NCI-H345 treated with DMSO at 0.1 percent for 48 hours (cell line): Measurements from ENCODE around the gene LRRC18.

Experiments
- DNase-seq: peaks from one replicate; lab custom pipeline; 2025; ENCODE audit not compliant: unreplicated experiment; lab: John Stamatoyannopoulos, UW

LRRC18 gene

DNA sequence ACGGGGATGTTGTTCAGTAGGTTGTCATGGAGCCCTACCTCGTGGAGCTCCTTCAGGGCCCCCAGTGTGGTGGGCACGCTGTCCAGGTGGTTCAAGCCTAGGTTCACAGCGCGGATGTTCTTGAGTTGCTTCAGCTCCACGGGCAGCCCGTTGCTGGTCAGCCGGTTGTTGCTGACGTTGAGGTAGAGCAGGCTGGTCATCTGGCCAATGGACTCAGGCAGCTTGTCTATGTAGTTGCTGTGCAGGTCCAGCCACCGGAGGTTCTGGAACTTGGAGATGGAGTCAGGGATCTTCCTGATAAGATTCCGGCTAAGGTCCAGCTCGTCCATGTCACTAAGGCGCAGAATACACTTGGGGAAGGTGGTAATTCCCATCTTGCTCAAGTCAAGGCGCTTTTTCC lies 26.0 kb downstream of the LRRC18 start:
- no peak for DNase-seq

DNA sequence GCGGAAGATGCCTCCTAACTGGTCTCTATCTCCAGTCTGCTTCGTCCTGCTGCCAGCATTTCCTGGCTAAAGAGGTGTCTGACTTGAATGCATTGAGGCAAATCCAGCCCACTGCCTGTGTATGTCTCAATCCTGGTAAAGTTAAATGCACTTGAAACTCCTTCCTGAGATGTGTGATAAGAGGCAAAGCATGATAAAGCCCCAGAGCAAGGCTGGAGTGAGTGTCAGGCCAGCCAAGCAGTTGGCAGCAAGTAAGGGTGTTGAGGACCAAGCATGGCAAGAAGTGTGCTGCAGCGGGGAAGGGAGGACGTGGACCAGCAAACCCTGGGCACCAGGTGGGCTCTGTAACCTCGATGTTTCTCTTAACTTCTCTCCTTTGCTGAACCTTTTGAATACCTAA lies 29.1 kb downstream of the LRRC18 start:
- no peak for DNase-seq

DNA sequence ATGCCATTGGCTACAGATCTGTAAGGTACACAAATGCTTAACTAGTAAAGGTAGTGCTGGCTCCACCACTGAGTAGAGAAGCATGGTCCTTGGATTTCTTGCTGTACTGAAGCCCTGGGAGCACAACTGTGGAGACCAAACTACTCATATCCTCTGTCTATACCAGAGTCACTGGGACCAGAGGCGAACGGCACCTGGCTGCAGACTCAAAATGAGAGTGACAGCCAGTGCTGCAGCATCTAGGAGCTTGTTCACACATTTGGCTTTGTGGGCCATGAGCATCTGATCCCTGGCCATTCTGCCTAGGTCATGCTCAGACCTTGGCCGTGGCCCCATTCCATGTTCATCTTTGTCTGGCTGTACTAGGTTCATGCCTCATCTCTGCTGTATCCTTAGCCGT lies 31.9 kb downstream of the LRRC18 start:
- no peak for DNase-seq

DNA sequence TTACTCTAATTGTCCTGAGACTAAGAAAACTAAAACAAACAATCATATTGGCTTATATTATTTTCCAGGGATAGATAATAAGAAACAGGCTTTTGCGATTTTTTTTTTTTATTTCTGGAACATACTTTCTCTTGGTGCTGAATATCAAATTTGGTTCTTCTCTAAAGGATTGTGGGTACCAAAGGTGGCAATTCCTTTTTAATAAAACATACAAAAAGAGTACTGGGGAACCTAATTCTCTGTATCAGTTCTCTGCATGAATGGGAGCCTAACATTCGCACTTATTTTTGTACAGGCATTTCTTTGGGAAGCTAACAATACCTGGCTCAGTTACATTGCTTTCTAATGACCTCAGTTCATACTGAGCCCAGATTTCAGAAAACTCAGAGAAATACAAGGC lies 32.8 kb downstream of the LRRC18 start:
- no peak for DNase-seq

DNA sequence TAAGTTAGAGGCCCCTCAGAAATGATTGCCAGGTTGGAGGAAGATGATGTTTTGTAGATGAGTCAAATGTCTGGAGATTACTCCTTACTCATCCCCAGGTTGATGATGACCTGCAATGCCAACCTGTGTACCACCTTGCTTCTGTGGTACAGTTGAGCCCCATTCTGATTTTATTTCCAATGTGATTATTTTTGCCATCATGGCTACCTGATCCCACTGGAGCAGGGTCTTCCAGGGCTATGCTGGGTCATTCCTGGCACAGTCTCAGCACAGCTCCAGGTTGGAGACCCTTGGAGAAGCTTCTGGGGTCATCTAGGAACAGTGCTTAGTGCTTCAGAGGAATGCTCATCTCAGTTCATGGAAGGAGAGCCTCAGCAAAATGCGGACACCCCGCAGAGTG lies 34.3 kb downstream of the LRRC18 start:
- DNase-seq = no peak

DNA sequence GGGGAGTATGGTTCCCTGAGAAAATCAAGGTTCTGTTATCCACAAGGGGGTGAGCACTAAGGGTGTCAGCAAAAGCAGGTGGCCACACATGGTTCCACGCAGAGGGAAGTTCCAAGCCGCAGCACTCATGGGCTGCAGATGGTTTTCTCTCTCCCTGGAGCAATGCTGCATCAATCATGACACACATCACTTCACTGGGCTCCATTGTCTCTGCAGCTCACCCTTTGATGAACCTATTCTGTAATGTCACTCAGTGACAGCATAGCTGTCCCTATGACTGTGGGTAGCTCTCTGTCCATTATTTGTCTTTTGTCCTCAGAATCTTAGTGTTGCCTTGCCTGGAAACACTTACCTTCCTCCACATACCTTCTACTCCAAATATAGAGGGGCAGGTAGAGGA lies 34.8 kb downstream of the LRRC18 start:
- no peak for DNase-seq

DNA sequence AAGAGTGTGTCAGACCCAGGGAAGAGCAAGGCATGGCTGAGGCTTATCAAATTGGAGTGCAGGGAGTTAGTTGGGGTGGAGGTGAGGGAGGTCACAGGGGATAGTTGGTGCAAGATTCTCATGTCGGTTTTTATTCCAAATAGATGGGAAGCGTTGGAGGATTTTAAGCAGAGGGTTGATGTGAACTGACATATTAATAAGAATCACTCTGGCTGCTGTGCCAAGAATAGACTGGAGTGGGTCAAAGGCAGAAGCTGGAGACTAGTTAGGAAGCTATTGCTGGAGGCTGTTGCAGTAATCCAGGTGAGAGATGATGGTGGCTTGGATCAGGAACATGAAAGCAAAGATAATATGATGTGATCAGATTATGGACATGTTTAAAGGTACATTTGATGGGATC lies 36.5 kb downstream of the LRRC18 start:
- no peak for DNase-seq

DNA sequence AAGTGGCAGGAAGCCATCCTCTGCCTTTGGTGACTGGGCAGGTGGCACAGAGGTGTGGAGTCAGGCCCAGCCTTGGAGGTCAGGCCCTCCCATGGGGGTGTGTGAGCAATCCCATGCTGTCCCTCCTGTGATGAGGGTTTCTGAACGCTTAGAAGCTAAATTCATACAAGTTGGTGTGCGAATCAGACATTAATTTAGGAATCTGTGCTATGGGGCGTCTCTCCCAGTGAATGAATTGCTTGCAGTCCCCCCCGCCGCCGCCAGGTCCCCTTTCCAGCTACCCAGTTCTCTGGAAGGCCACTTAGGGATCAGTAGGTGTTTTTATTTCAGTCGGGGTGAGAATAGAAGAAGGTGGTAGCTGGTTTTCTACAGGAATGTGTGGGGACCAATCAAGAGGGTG lies 37.5 kb downstream of the LRRC18 start:
- no peak for DNase-seq

DNA sequence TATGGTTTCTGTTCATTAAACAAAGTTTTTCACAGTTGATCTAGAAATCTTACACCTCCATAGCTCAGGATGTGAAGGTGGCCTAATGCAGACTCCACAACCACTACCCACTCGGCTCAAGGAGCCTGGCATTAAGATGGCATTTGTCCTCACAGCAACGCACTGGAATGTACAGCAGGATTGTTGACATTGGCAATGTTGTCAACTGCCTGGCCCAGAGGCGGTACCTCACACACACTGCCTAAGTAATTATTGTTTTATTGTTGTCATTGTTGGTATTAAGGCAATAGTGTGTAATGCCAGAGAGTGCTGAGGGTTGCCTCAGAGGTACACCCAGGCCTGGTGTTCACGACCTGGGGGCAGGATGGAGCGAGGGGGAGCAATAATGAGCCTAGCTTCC lies 38.3 kb downstream of the LRRC18 start:
- DNase-seq = no peak

DNA sequence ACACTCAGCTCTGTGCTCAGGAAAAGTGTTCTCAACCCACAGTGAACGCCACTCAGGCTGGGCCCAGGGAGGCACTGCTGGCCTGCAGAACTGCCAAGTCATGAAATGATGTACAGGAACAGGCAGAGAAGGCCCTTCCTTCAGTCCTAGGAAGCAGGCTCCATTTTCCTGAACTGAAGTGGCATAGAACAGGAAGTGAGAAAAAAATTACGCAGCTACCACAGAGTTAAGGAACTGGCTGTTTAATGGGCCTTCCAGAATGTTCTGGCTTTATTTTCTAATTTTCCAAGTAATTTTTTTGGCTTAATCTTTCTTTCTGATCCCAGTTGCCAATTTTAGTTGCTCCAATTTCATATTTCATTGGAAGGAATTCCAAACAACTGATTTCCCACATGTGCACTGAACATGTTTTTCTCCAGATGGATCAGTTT lies 39.3 kb downstream of the LRRC18 start:
- no peak for DNase-seq

DNA sequence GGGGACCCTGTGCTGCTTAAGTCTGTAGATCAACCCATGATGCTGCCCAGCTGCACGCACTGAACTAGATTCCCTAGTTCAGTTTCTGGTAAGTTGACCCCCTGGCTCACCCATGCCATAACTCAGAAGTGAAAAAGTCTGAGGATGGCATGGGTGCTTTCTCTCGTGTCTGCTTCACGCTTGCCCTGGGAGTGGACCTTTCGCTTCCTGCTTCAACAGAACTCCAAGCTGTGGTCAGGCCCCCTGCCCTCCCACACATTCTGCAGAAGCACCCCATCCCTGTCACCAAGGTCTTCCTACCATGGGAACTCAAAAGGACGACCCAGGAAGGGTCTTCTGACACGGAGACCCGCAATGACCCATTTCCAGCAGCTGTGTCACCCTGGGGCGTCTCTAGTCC lies 39.9 kb downstream of the LRRC18 start:
- no peak for DNase-seq

DNA sequence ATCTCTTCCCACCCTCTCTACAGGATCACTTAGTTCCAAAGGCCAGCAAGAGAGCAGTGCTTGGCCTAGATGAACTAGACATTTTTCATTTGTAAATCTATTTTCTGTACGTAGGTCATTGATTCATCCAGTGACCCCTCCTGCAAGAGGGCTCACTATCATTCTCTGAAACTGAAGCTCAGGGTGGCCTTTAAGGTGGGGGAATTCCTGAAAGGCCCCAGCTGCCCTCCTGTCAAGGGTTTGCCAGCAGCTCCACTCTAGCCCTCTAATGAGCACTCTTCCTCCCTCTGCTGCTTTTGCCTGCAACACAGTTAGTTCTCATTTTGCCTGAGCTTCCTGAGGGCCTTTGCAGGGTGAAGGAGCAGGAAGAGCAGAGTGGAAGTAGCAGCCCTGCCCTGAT lies 41.2 kb downstream of the LRRC18 start:
- DNase-seq = no peak

DNA sequence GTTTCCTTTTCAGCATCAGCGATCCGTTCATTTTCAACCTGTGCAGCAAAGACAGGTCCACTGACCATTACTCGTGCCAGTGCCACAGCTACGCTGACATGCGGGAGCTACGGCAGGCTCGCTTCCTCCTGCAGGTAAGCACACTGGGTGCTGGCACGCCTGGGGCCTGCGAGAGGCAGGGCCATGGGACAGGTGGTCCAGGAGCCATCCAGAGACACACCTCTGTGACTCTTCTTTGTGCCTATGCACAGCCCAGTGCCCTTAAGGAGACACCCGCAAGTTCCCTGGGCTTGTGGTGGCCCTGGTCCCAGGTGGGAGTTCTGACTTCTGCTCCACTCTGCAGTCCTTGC lies 42.2 kb downstream of the LRRC18 start:
- no peak for DNase-seq

DNA sequence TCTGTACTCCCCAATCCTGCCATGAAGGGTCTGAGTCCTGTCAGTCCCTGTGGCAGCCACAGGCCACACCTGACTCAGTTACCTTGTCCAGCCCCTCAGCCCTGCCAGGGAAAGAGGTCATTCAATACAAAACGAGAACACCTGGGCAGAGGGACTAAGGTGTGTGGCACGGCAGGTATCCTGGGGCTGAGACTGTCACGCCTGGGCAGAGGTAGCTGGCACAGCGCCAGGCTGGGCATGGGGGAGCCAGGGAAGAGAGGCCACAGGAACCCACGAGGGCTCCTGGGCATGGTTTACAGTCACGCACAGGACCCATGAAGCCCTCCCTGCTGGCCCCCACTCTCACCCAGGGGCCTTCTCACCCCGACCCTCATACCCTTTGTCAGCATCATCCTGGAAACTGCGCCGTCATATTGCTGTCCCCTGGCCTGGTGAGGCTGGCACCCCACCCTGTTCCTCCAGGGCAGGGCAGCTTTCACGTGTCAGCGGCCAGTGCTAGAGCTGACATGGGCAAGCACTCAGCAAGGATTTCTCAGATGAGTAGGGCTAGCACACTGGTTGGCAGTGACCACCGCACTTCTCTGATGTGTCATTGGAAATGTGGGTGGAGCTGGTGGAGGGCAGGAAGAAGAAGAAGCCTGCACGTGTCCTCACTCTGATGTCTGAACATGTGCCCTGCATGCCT lies 42.7 kb downstream of the LRRC18 start:
- no peak for DNase-seq

DNA sequence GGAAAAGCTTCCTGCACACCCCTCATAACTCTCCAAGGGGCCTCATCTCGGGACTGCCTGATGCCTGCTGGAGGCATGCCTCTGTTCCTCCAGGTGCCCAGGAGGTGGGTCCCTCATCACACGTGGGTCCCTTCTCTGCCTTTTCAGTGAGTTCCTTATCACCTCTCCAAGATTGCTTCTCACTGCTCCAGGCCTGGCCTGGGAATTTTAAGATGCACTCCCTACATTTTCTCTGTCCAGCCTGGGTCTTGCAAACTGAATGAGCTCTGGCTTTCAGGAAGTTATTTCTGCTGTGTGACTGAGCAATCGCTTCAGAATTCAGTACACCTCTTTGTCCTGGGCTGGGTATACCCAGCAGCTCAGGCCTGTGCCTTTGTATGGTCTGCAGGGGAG lies 43.8 kb downstream of the LRRC18 start:
- no peak for DNase-seq

DNA sequence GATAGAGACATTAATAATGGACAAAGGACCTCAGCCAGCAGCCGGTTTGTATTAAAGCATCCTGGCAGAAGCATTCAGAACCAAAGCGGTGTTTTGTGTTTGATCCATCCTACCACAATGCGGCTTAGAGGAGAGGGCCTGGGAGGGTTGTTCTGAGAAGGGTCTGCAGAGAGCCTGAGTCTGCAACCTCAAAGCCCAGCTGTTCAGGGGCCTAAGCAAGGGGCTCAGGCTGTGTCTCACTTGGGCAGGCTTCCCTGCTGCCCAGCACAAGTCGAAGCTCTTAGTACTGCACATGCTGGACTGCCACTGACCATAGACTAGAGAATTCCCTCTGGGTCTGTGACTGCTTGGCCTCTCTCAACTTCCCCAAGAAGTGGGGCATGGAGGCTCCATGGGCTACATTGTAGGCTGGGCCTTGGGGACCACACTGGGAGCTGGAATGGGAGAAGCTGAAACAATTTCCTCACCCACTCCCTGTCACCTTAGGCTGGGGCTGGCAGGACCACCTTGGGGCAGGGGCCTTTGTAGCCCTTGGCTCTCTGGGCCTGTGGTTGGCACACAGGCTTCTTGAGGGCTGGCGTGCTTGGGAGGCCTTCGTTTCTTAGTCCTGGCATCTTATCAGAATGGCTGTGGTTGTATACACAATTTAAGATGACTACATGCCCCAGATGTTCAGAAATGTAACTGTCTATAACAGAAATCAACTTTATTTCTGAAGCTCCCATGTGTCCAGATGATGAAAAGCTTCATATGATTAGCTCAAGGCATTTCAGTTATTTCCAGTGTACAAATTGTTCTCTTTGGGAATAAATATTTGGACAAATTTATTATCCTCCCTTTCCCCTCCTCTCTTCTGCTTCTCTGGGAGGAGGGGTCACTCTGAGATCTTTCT lies 44.5 kb downstream of the LRRC18 start:
- no peak for DNase-seq

DNA sequence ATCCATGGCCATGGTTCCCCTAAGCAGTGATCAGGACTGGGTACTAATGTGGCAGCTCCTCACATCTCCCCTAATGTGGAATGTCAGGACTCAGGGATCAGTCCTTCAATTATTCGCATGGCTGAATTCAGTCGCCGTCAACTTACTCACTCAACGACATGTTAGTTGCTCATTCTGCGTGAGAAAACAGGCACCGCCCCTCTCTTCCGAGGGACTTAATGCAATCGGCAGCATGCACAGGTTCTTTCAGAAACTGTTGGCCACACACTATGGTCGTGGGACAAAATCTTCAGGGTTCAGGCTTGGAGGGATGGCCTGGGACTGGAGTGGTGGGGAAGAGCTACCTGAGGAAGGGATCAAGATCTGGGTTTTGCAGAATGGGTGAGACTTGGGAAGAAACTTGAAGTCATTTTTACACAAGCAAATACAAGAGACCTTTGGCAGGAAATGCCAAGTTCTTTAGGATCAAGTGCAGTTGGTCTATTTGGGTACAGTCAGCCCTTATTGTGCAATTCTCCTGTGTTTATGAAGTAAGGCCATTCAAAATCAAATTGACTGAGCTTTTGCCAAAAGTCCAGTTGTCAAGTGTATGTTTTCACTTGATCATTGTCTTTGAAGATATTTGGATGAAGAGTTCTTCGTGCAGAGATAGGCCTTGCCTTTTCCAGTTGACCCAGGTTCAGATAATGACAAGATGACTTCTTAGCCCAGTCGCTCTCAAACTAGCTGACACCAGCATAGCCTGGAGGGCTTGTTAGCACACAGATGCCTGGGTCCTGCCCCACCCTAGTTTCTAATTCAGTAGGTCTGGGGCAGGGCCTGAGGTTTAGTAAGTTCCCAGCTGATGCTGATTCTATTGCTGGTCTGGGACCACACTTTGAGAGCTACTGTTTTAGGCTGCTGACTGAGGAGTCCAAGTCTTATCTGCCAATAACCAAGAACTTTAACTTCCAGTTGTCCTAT lies 48.5 kb downstream of the LRRC18 start:
- DNase-seq = no peak

DNA sequence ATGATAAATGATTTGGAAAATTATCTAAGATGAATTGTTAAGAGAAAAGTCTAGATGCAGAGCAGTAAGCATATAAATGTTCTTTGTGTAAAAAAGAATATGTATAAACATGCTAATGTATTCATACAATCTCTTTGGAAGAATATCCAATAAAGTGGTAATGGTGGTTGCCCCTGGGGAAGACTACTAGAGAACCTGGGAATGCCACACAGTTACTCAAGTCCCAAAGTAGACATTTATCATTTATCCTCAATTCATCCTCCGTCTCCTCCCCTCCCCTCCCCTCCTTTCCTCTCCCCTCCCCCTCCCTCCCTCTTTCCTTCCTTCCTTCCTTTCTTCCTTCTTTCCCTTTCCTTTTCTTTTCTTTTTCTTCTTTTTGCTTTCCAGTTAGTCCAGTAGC lies 51.7 kb downstream of the LRRC18 start:
- DNase-seq = no peak

DNA sequence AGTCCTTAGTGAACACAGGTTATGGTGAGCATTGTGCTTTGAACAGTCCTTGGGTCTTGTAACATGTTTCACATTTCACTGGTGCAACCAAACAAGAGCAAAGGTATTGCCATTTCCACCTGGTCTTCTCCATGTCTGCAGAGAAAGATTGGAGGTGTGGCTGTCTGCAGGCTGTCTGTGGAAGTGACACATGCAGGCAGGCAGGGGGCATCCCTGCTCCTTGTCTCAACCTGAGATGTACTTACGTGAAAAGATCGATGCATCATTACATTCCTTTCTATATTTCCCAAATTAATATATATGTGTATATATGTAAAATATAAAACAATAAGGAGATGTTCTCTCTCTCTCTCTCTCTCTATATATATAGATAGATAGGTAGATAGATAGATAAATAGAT lies 54.3 kb downstream of the LRRC18 start:
- DNase-seq = no peak

DNA sequence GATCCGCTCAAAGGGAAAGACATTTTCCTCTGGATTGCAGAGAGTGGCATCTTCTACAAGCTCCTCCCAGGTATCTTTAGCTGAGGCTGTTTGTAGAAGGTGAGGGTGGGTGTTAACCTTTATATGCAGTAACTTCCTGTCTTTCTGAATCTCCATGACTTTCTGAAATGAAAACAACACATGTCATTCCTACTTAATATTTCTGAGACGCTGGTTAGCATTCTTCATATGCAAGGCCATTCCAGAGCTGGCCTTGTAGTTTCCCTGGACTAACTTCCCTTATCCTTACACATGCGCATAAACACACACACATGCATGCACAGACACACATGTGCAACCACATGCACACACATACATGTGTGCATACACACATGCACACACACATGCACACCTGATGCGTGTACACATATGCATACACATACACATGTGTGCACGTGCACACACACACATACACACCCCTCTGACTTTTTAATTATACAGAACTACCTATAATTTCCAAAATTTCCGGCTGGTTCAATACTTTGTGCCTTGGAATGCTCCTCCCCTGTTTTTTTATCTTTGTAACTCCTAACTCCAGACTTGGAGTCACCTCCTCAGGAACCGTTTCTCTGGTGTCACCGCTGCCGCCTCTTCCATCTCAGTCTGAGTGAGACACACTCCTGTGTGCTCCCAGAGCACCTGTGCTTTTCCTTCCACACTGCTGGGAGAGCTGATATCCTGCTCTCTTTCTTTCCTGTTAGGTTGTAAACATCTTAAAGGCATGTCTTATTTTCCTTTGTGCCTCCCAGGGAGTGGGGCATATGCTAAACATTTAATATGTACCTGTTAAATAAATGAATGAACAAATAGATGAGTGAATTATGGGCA lies 55.2 kb downstream of the LRRC18 start:
- DNase-seq = no peak

DNA sequence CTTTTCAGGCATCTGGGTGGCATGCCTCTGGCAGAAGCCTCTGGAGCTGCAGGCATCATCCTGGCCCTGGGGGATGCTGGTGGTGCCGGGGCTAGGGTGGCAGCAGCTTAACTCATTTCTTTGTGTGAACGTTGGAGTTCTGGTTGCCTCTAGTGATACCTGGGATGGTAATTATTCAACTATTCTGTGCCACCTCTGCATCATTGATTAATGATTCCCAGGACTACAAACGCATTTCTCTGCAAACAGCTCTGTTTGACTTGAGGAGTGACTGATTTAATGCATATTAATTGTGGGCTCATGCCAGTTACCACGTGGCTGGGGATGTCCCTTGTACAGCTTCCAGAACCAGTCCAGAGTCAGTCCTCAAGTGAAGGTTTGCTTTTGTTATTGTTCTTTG lies 55.9 kb downstream of the LRRC18 start:
- DNase-seq = no peak
